ENCODE measurements around the gene DNTTIP2. TPM values are rescaled to one million over a fixed set of nuclear protein-coding genes. Genes with fewer than 3 reads are reported as not detected.

DNTTIP2 gene
- total and polyA plus RNA-seq, 9 of the 15 experiments (the other 6 are each of a cell fraction or from before 2014, with no cell fraction given) = 50.4 to 138 (median 97.0) TPM

GRCh38 chr1:93876244-93876643 lies 2.8 kb downstream of the DNTTIP2 start (continued):
- TF ChIP-seq ZNF592 (IDR thresholded peaks at IDR 0.05) = no peak
- TF ChIP-seq GTF2A2 (tag; IDR thresholded peaks at IDR 0.05) = no peak
- no peak for TF ChIP-seq ZFP30 (CRISPR knock-in tag; IDR thresholded peaks at IDR 0.05; ENCODE audit: borderline replicate concordance)
- TF ChIP-seq FOXM1 (IDR thresholded peaks at IDR 0.05; ENCODE audit: low read depth) = no peak
- no peak for TF ChIP-seq FOXM1 (CRISPR knock-in tag; IDR thresholded peaks at IDR 0.05; ENCODE audit: low read depth)
- no peak for TF ChIP-seq PHF8 (IDR thresholded peaks at IDR 0.05; ENCODE audit: borderline replicate concordance, low read length)
- peak; percentile 27 for TF ChIP-seq POLR2B (IDR thresholded peaks at IDR 0.05; ENCODE audit: low read depth, partially characterized antibody)
- TF ChIP-seq, protein P1, sequence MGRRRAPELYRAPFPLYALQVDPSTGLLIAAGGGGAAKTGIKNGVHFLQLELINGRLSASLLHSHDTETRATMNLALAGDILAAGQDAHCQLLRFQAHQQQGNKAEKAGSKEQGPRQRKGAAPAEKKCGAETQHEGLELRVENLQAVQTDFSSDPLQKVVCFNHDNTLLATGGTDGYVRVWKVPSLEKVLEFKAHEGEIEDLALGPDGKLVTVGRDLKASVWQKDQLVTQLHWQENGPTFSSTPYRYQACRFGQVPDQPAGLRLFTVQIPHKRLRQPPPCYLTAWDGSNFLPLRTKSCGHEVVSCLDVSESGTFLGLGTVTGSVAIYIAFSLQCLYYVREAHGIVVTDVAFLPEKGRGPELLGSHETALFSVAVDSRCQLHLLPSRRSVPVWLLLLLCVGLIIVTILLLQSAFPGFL (CRISPR knock-in tag; IDR thresholded peaks at IDR 0.05) = no peak
- no peak for TF ChIP-seq ZNF12 (CRISPR knock-in tag; IDR thresholded peaks at IDR 0.05)
- TF ChIP-seq, protein P2, sequence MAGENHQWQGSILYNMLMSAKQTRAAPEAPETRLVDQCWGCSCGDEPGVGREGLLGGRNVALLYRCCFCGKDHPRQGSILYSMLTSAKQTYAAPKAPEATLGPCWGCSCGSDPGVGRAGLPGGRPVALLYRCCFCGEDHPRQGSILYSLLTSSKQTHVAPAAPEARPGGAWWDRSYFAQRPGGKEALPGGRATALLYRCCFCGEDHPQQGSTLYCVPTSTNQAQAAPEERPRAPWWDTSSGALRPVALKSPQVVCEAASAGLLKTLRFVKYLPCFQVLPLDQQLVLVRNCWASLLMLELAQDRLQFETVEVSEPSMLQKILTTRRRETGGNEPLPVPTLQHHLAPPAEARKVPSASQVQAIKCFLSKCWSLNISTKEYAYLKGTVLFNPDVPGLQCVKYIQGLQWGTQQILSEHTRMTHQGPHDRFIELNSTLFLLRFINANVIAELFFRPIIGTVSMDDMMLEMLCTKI (IDR thresholded peaks at IDR 0.05; ENCODE audit: partially characterized antibody) = no peak
- TF ChIP-seq ZNF282 (CRISPR knock-in tag; IDR thresholded peaks at IDR 0.05) = no peak
- no peak for TF ChIP-seq JUNB (CRISPR knock-in tag; conservative IDR thresholded peaks at IDR 0.05)
- TF ChIP-seq SP1 (CRISPR knock-in tag; IDR thresholded peaks at IDR 0.05) = 0 out of 2 replicates have a peak, but pooled peaks have one; percentile 15
- 0 out of 6 replicates have a peak, but pooled peaks of 1 of the 3 experiments have one; percentile 23 for TF ChIP-seq ZBTB11 (CRISPR knock-in tag; IDR thresholded peaks at IDR 0.05)
- TF ChIP-seq TRIM28 (IDR thresholded peaks at IDR 0.05) = no peak
- TF ChIP-seq ZNF780A (CRISPR knock-in tag; IDR thresholded peaks at IDR 0.05) = no peak
- no peak for TF ChIP-seq NFYB (IDR thresholded peaks at IDR 0.05; ENCODE audit: extremely low read depth, insufficient read length)
- no peak for TF ChIP-seq ELF1 (tag; IDR thresholded peaks at IDR 0.05)

Data from K562 (cell line).